ENCODE results near the gene RPL18.

DNA sequence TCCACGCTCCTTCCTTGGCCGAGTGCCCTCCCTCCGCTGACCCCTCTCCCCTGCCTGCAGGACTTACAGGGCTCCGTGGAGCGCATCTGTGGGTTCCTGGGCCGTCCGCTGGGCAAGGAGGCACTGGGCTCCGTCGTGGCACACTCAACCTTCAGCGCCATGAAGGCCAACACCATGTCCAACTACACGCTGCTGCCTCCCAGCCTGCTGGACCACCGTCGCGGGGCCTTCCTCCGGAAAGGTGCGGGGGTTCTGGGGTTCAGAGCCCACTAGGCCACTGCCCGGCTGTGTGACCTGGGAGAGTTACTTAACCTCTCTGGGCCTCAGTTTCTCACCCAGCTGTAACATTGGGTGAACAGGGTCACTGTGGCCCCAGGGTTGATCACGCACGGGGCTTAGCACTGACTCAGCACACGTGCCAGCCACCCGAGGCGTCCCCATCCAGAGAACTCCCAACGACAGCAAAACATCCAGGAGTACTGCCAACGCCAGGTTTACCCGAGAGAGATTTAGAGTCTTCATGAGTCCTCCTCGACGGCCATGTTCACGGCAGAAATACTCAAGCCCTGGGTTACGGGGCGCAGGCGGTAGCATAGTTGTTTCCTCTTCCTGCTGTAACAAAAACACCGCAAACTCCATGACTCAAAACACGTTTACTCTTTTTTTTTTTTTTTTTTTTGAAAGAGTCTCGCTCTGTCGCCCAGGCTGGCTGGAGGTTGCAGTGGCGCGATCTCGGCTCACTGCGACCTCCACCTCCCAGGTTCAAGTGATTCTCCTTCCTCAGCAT lies 22.1 kb downstream of the RPL18 start:
- TF ChIP-seq, protein P1, sequence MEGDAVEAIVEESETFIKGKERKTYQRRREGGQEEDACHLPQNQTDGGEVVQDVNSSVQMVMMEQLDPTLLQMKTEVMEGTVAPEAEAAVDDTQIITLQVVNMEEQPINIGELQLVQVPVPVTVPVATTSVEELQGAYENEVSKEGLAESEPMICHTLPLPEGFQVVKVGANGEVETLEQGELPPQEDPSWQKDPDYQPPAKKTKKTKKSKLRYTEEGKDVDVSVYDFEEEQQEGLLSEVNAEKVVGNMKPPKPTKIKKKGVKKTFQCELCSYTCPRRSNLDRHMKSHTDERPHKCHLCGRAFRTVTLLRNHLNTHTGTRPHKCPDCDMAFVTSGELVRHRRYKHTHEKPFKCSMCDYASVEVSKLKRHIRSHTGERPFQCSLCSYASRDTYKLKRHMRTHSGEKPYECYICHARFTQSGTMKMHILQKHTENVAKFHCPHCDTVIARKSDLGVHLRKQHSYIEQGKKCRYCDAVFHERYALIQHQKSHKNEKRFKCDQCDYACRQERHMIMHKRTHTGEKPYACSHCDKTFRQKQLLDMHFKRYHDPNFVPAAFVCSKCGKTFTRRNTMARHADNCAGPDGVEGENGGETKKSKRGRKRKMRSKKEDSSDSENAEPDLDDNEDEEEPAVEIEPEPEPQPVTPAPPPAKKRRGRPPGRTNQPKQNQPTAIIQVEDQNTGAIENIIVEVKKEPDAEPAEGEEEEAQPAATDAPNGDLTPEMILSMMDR (IDR thresholded peaks at IDR 0.05), result no peak
- no peak for TF ChIP-seq POLR2A (IDR thresholded peaks at IDR 0.05)

Data from body of pancreas (tissue), 4 donors.